ENCODE results near the gene CERS2.
A peak's percentile ranks its signal among the peaks of the same experiment; 100 is the strongest.

Gene CERS2

DNA sequence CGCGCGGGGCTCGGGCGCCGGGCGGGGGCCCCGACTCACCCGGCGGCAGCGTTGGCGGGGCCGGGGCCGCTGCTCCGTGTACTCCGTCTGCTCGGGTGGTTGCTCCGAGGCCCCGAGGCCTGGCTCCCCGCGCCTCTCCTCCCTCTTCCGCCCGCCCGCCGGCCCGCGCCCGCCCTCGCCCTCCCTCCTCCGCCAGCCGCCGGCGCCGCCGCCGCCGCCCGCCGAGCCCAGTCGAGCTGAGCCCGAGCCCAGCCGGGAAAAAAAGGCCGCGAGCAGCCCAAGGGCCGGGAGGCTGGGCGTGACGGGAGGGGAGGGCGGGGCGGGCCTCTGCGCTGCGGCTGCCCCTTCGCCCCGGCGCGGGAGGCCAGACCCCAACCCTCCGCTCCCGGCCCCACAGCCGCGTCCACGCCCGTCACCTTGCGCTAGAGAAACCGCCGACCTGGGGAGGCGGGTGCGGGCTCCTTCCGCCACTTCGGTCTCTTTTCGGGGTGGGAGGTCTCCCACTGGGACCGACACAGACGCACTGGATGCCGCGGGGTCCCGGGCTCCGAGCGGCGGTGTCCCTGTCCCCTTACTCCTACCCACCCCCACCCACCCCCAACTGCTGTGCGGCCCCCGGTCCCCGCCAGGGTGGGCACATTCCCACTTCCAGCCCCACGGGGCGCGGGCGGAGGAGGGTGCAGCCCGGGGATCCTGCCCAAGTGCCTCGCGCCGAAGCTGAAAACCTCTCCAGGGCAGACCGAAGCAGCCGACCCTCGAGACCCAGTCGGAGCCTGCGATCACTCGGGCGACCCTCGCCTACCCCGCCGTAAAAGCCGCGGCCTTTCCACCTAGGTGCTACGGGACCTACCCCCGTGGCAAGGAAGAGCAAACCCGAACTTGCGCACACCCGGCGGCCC is at the start of gene CERS2:
TSS of gene CERS2 (minus strand) at position 256 of the 899 bp plus-strand sequence. CDS start 5,745 bp downstream, outside the sequence.
- DNase-seq (ENCODE audit: low read depth in 3 of 3, low spot score in 1 of 3), result peak; percentile 43 to 65 (median 64)

- DNase-seq (ENCODE audit: low read depth in 3 of 3, low spot score in 1 of 3), result no peak
Observed at GRCh38 chr1:151013518-151013917, 38.9 kb upstream of the CERS2 start.

- DNase-seq (ENCODE audit: low read depth in 3 of 3, low spot score in 1 of 3), result no peak
Observed at GRCh38 chr1:151012684-151013471, 38.2 kb upstream of the CERS2 start.

DNA sequence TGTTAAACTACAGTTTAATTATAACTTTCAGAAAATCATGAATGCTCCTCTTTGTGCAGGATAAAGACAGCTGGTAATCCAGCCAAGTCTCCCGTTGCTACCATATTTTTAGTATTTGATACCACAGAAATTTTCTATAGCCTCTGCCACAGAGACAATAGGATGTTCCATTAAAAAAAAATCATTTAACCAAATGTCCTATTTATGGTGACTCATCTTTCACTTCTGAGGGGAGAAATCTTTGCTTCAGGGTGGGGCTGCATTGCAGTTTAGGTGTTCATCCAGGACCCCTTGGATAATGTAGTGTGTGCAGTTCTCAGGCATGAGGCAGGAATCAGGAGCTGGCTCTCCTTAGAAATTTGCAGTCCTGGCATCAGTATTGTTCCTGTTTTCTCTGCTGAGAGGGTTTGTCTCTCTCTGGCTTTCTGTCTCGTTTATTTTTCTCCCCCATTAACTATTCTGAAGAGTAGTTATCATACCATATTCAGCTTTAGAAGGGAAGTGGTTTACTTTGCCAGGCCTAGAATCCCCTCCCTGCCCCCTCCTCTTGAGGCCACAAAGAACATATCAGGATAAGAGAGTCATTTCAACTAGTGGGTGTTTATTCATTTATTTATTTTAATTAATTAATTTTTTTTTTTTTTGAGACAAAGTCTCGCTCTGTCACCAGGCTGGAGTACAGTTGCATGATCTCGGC is 36.7 kb upstream of the CERS2 start:
- DNase-seq (ENCODE audit: low read depth in 3 of 3, low spot score in 1 of 3), result no peak

DNA sequence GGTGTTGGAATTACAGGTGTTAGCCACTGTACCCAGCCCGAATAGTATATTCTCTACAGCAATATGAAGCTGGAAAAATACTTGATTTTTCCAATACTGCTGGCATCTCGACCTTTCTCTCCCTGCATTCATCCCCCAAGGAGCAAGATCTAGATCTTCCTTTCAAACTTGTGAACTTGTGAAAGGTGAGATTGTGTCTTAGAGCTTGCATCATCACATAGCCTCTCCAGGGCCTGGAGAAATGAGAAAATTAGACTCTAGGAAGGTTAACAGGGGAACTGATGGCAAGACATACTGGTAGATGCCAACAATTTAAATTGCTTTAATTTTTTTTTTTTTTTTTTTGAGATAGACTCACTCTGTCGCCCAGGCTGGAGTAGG is 35.7 kb upstream of the CERS2 start:
- DNase-seq (ENCODE audit: low read depth in 3 of 3, low spot score in 1 of 3), result no peak

GRCh38 chr1:151009674-151010345 is 35.2 kb upstream of the CERS2 start:
- DNase-seq (ENCODE audit: low read depth in 3 of 3, low spot score in 1 of 3), result no peak

DNA sequence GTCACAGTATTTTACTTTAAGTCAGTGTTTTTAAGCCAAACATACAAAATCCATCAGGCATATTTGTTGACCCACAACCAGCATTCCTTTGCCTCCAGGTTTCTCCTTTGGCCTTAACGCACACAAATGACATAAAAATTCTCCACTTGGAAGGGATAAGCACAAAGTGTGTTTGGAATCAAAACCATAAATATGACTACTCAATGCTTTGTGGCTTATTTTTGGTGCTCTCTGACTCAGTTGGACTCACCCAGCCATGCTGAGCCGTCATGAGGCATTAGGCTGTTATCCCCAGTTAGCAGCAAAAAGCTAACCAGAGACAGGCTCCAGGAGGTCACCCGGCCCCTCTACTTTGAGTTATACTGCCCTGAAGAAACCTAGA is 34.6 kb upstream of the CERS2 start:
- DNase-seq (ENCODE audit: low read depth in 3 of 3, low spot score in 1 of 3), result no peak

- peak; percentile 87 to 92 (median 92) for DNase-seq (ENCODE audit: low read depth in 3 of 3, low spot score in 1 of 3)
Observed at GRCh38 chr1:151008244-151009205, 33.9 kb upstream of the CERS2 start, which contains the start of gene PRUNE1. Gene PRUNE1, plus strand, starts transcription at chr1:151008449. Its CDS starts 184 bp downstream, at chr1:151008633.

DNA sequence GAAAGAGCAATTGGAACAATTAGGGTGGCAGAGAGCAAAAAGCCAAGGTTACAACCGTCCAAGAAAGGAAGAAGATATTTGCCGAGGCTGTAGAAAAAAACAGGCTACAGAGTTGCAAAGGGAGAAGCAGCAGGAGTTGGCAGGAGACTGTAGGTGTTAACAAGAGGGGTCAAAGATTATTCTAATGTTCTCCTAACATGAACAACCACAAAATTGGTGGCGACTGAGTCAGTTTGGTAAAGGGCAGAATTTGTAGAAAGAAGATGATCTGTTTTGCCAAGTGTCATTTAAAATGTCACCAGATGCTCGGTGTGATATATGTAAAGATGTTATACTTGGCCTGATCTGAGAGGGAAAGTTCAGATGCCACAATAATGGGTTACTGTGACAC is 33.2 kb upstream of the CERS2 start:
- DNase-seq (ENCODE audit: low read depth in 3 of 3, low spot score in 1 of 3), result no peak

GRCh38 chr1:151006327-151007052 is 31.9 kb upstream of the CERS2 start, which contains the start of gene MINDY1:
Gene MINDY1, minus strand, starts transcription at chr1:151006902. Its CDS starts 4,285 bp downstream, at chr1:151002617.
- no peak for DNase-seq (ENCODE audit: low read depth in 3 of 3, low spot score in 1 of 3)

GRCh38 chr1:151005729-151006319 is 31.2 kb upstream of the CERS2 start:
- no peak for DNase-seq (ENCODE audit: low read depth in 3 of 3, low spot score in 1 of 3)

DNA sequence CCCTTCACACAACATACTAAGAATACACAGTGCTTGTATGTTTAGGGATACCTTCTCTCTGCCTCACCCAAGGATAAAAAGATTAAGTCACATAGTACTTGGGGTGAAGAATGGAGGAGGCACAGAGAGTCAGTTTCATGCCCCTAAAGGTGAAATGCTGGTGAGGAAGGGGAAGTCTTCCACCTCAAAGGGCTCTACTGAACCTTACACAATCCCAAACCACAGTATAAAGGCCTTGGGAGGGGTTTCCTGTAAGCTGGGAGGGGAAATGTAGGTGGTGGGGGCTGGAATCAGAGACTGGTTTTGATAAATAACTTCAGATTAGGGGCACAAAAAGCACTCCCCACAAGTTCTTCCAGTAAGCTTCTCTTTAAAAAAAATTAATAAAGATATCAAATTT is 28.5 kb upstream of the CERS2 start:
- DNase-seq (ENCODE audit: low read depth in 3 of 3, low spot score in 1 of 3), result no peak

GRCh38 chr1:151002611-151003010 is 28.0 kb upstream of the CERS2 start:
- no peak for DNase-seq (ENCODE audit: low read depth in 3 of 3, low spot score in 1 of 3)

- DNase-seq (ENCODE audit: low read depth in 3 of 3, low spot score in 1 of 3), result no peak
Observed at GRCh38 chr1:151002051-151002450, 27.4 kb upstream of the CERS2 start.

GRCh38 chr1:151001602-151002001 is 27.0 kb upstream of the CERS2 start:
- no peak for DNase-seq (ENCODE audit: low read depth in 3 of 3, low spot score in 1 of 3)

GRCh38 chr1:151000408-151000807 is 25.8 kb upstream of the CERS2 start:
- DNase-seq (ENCODE audit: low read depth in 3 of 3, low spot score in 1 of 3), result no peak

GRCh38 chr1:150999926-151000325 is 25.3 kb upstream of the CERS2 start:
- DNase-seq (ENCODE audit: low read depth in 3 of 3, low spot score in 1 of 3), result no peak

DNA sequence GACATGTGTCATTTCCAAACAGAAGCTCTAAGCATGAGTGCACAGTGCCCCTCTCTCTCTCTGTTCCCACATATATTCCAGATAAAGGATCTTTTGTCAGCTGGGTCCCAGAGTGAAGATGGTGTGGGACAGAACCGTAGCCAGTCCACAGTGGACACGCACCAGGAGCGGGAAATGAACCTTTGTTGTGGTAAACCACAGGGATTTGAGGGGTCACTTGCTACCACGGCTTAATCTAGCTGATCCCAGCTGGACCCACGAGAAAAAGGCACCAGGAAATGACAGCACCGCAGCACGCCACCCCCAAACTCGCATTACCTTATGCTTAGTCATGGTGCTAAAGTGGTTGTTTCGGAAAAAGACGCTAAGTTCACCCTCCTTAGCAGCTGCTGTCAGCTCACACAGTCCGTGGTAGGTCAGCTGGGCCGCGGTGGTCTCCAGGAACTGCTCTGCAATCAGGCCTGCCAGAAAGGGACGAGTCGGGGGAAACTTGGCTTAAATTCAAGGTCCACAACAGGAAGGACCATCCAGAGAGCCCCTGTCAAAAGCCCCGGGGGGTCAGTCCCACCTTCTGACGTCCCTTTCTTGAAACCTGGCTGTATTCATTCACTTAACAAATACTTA is 24.5 kb upstream of the CERS2 start:
- no peak for DNase-seq (ENCODE audit: low read depth in 3 of 3, low spot score in 1 of 3)

Measured in stimulated activated CD4-positive, alpha-beta T cell treated with anti-CD3 and anti-CD28 coated beads, TNF-alpha, amount 100 ng/mL, for 1 hour (primary cell).